Smooth muscle cell of the brain vasculature (primary cell): Measurements from ENCODE around the gene SERPINA4.
"Not testable (repeated sequence)": the region's sequence is repeated elsewhere in the genome, so short reads cannot be mapped to it uniquely, and the experiment has no call there.

ENCODE experiments used
- DNase-seq: peaks from one replicate; pipeline ENCODE4 v3.0.0-alpha.2; 2012; ENCODE audit warnings: low read depth, low spot score

SERPINA4 gene

DNA sequence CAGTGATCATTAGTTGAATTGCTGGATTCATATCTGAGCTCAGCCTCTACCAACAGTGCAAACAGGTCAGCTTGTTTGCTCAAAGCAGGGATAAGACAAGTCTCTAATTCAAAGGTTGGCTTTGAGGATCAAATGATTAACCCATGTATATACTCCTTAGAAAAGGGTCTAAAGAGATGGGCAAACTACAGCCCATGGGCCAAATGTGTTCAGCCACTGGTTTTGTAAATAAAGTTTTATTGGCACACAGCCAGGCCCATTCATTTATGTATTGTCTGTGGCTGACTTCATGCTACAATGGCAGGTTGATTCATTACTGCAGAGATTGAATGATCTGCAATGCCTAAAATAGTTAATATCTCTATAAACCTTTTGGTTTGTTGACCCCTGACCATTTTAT, 3.1 kb downstream of the SERPINA4 start:
- no peak for DNase-seq

DNA sequence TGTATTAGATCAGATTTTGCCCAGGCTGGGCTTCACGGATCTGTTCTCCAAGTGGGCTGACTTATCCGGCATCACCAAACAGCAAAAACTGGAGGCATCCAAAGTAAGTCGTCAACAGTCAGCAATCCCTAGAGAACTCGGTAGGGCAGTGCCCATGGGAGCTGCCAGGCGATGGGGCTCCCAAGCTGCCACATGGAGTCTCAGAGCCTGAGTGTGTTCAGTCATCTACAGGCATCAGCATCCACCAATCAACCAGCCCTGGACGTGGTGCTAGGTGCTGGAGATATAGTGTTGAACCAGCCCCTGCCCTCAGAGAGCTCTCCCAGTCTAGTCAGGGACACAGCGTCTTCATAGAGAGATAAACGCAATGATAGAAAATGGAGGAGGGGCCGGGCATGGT, 6.9 kb downstream of the SERPINA4 start:
- no peak for DNase-seq

DNA sequence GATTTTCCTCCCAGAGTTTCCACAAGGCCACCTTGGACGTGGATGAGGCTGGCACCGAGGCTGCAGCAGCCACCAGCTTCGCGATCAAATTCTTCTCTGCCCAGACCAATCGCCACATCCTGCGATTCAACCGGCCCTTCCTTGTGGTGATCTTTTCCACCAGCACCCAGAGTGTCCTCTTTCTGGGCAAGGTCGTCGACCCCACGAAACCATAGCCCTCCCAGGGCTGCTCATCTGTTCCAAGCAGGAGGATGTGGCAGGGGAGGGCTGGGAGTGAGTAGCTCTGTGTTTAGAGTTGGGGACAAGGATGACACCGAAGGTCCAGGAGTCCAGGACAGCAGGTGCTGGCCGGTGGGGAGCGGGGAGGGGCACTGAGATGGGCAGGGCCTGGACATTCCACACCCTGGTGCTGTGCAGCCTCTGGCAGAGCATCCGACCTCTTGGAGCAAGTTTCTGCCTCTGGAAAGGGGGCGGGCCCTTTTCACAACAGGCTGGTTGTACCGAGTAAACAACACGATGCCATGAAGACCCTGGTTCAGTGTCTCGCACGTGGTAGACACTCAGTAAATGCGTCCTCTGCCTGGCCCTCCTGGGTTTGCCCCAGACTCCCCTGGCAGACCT, 8.2 kb downstream of the SERPINA4 start:
- DNase-seq, result no peak

DNA sequence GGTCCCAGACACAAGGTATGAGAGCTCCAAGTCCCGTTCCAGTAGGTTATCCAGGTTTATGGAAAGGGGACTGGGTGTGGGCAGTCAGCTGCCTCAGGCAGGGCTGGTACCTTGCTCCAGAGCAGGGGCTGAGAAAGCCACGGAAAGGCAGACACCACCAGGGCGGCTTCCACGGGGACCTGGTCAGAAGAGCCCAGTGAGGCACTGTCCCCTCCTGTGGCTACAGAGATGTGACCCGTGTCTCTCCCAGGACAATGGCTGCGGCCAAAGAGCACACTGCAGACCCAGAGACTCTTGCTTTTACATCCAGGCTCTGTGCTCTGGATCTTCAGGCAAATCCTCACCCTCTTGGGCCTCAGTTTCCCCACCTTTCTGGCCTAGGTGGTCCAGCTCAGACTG, 8.8 kb downstream of the SERPINA4 start:
- DNase-seq, result no peak

DNA sequence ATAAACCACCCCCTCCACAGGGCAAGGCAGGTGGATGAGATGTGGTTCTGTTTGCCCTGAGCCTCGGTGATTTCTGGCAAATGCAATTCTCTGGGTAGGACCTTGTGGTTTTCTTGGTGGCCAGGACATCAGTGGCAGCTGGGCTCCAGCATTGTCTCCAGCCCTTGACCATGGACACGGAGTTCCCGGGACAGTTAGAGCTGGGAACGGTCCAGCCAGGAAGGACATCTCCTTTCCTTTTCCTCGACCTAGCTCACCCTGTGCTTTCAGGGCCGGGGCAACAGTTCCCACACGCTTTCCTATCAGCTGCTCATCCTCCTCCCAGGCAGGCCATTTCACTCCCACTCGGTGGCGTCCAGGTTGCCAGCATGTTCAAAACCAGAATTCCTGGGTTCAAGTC, 9.2 kb downstream of the SERPINA4 start:
- no peak for DNase-seq

DNA sequence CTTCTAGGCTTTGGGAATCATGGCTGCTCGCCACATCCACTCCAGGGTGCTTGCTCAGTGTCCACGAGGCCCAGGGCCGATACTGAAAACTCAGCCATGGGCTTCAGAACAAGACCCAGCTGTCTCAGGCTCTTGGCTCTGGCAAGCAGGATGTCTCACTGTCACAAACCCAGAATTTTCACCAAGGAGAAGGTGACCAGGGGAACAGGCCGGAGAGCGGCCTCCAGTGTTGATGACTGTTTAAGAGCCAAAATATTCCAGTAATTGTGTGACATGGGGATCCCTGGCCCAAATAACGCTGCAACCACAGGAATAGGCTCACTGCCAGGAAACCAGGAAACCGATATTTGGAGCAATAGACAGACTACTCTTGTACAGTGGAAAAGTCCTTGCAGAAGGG, 10.2 kb downstream of the SERPINA4 start:
- no peak for DNase-seq

DNA sequence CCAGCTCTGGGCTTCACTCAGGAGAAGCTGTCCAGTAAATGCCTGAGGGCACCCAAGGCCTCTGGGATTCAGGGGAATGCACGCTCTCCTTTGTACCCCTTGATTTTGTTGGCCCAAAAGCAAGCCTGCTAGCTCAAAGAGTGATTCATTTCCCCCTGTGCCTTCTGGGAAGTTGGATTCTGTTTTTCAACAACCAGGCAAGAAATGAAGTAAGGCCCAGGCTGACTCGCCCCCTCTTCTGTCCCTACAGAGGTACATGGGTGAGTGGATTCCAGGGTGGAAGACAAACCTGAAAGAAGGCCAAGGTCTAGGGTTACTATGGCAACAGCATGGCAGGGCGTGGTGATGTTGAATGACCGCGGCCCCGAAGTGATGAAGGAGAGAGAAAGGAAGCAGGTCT, 10.7 kb downstream of the SERPINA4 start:
- DNase-seq, result no peak

DNA sequence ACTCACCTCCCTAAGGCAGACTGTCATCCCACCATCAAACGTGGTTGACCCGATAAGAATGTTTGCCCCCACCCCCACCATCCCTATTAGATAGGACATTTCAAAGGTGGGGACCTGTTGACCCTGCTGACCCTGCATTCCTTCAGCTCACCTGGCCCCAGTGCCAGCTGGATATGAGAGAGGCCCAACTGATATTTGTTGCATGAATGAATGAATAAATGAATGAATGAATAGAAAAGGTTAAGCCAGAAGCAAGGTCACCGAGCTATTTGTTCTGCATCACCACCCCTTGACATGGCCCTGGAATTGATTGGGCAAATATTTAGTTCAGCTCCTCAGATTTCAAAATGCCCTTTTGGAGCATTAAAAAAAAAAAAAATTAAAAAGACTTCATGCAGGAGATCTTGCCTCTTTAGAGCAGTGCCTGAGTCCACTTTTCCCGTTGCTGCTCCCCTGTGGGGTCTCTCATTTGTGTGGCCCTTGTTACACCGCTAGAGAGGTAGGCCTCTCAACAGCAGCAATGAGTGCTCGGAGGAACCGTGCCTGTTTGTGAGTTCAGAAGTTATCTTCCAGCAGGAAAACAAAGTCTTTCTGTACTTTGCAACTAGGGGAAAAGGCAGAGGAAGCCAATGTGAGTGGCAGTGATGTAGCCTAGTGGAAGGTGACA, 11.5 kb downstream of the SERPINA4 start:
- no peak for DNase-seq

DNA sequence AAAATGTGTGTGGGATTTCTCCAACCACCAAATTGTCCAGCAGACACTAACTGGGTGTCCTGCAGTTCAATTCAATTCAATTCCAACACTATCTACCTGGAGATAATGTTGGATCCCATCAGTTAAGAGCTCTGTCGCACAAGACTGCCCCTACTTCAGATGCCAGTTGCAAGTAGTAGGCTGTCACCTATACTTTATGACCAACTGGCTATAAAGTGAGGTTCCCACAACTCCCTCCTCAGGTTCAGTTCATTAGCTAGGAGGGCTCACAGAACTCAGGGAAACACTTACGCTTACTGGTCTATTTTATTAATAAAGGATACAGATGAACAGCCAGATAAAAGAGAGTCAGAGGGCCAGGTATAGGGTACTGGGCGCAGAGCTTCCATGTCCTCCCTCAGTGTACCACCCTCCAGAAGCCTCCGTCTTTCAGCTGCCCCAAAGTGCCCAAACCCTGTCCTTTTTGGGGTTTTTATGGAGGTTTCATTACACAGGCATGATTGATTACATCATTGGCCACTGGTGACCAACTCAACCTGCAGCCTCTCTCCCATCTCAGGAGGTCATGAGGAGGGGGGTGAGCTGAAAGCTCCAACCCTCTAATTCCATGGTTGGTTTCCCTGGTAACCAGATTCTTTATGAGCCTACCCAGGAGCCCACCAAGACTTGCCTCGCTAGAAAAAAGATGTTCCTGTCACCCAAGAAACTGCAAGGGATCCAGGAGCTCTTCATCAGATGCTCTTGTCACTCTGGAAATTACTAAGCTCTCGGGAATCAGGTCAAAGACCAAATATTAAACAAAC, 12.4 kb downstream of the SERPINA4 start:
- no peak for DNase-seq

DNA sequence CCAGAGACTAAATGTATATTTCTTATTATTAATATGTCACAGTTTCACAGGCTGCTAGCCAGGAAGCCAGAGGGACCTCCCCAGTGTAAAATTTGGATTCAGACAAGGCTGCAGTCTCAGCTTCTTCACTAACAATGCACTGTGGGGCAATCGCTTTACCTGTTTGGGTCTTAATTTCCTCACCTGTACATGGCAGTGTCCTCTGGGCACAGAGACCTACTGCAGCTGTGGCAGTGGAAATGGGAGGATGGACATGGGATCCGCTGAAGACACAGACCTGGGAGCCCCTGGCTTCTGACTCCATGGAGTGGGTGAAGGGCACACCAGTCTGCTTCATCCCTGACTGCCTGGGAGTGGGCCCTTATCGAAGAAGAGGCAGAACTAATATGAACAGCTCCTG, 13.1 kb downstream of the SERPINA4 start:
- DNase-seq, result no peak

DNA sequence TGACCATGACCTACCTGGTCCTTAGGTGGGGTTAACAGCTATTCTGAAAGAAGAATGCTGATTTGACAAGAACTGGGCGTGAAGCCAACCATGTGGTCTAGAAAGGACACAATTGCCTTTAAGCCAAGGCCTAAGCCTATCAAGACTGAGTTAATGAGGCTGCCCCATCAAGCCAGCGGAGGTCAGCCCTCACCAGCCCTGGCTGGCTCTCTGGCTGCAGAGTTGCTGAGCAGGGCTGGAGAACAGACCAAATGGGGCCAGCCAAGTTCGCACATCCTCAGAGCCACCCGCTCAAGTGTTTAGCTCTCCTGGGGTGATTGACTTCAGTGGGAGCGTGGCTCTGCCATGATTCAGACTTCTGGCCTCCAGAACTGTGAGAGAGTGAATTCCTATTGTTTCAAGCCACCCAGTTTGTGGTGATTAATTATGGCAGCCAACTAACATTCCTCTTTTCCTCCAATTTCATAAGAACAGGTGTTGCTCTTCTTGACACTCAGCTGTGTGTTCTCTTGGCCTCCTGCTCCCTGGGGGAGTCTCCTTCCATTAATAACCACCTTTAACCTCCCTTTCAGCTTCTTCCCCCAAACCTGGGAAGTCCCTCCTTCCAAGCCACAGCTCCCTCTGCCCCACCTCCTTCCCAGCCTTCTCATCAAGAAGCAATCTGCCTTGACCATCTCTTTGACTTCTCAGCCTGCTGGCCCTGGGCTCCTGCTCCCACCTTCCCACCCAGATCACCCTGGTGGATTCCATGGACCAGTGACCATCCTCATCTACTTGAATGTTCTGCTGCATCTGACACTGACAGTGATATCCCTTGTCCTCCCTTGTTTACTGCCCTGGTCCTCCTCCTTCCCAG, 14.7 kb downstream of the SERPINA4 start:
- no peak for DNase-seq

DNA sequence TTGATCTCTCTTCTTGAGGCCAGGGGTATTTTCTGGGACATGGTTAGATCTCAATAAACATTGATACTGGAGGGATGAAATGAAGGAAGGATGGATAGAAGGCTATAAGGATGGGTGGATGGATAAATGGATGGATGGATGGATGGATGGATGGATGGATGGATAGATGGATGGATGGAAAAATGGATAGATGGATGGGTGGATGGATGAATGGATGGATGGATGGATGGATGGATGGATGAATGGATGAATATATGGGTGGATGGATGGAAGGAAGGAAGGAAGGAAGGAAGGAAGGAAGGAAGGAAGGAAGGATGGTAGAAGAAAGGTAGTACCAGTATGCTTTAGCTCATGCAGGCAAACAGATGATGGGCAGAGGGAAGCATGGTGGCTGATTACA, 16.2 kb downstream of the SERPINA4 start:
- DNase-seq, result not testable (repeated sequence)

DNA sequence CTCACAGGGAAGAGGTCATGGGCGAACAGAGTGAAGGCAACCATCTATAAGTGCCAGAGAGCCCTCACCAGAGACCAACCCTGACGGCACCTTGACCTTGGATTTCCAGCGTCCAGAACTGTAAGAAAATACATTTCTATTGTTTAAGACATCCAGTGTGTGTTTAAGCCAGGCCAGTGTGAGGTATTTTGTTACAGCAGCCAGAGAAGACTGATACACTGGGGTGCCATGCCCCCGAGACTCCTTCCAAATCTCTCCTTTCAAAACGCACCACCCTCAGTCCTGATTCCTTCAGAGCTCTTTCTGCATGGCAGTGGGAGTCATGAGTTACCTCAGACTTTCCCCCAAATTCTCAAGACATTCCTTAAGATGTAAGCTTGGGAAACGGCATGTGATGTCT, 17.5 kb downstream of the SERPINA4 start:
- DNase-seq, result no peak

DNA sequence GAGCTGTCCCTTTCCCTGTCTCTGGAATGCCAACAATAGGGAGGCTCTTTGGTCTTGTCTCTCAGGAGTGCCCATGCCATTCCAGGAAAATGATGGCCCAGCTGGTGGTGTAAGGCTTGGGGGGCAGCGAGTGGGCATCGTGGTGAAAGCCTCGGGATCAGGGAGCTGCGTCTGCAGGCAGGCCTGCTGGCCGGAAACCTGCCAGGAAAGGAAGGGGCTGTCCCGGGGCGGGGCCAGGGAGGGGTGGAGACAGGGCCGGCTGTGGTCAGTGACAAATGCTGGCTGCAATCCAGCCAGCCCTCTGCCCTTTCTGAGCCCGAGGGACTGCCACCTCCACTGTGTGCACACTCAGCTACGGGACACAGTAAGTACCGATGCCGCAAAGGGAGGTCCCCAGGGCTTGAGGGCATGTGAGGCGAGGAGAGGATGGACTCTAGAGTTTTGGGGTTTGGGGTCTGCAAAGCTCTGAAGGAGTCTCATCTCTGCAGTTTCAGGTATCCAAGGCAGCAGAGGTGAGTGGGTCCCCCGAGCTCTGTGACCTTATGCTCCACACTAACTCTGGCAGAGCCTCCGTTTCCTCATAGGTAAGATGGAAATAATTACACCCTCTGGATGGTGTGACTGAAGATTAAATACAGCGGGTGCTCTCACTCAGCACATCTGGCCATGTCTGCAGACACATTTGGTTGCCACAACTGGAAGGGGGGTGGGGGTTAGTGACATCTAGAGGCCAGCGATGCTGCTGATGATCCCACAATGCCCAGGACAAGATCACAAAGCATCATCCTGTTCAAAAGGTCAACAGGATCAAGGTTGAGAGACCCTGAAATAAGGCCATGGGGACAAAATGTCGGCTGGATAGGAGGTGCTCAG, 20.1 kb downstream of the SERPINA4 start, which contains the start of gene SERPINA5:
Gene SERPINA5, plus strand, starts transcription at position 300 of the 873 bp plus-strand sequence. CDS start 5,937 bp downstream, outside the sequence.
- DNase-seq, result no peak

DNA sequence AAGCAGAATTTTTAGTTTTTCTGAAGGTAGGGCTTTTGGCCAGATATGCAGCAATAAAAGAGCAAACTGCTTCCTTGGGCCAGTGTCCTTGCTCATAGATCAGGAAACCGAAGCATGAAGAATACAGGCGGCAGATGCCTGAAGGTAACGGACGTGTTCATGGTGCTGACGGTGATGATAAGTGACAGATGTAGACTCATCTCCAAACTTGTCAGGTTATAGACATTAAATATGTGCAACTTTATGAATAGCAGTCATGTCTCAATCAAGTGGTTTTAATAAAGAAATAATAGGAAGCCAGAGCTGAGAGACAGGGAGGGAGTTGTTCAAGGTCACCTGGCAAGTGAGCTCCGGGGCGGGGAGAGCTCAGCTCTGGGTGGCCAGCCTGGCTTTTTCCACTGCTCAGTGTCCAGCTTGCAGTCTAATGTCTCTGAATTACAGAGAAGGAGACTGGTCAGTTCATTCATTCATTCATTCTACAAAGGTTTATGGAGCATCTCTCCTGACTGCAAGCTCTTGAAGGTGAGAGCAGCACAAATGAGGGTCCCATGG, 21.0 kb downstream of the SERPINA4 start:
- DNase-seq, result no peak

DNA sequence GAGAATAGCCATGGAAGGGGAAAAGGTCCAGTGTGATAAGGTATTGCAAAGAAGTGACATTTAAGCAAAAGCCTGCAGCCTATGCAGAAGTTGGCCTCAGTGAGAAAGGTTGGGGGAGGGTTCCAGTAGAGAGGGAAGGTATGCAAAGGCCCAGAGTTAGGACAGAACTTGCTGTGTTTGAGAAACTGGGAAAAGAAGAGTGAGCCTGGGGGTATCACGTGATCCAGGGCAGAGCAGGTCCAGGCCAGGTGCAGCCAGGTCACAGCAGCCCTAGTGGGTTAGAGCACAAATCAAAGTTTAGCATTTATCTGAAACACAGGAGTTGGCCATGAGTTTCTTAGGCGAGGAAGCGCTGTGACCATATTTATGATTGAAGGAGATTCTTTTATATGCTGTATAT, 21.6 kb downstream of the SERPINA4 start:
- no peak for DNase-seq

DNA sequence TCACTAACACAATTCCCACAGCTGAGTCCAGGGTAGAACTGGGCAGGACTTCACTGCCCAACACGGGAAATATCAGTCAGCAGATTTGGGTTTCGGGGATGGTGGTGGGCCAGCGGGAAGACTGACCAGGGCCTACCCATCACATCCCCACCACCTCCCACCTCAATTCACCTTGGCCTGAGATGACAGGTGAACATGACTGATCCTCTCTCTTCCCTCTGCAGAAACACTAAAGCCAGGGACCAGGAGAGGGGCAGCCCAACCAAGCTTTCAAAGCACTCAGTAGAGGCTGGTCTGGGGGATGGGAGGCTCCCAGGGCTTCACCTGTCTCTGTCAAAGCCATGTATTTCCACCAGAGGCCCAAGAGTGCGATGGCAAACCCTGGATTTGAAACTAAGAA, 22.3 kb downstream of the SERPINA4 start:
- no peak for DNase-seq

DNA sequence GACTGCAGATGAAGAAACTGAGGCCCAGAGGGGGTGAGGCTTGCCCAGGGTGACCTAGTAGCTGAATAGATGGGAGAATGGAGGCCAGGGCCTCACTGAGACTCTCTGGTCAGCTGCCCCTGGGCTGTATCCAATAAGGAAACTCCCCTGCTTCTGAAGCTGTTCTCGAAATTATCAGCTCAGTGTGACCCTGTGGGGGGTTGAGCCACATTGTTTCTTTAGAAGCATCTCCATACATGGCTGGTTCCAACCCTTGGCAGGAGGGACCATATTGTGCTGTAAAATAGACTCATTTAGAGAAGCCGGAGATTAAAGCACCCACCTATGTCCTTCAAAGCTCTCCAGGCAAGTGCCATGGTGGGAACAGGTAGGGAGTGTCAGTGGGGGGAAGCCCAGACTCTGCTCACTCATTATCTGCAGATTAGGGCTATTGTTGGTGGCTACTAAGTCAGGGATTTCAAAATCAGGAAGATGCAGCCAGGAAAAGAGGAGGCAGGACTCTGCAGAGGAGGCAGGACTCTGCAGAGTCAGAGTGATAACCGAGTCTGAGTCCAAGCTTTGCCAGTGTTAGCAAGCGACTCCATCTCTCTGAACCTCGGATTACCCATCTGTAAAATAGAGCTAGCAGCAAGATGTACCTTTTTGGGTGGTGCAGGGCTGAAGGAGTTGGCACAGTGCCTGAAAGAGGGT, 23.5 kb downstream of the SERPINA4 start:
- no peak for DNase-seq

DNA sequence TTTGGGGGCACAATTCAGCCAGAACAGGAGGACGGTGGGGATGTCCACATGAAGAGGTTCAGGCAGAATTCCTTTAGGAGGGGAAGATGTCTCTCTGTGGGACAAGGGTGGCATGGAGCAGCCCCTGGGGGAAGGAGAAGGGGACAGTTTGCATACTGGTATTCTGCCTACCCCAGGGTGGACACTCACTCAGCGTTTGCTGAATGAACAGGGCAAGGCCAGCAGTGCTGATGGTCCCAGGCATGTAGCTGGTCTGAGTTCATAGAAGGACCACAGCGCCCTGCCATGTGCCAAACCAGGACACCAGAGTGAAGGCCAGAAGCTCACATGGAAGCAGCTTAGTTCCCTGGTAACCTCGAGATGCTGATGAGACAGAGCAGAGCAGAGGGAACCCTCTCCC, 25.4 kb downstream of the SERPINA4 start:
- no peak for DNase-seq

DNA sequence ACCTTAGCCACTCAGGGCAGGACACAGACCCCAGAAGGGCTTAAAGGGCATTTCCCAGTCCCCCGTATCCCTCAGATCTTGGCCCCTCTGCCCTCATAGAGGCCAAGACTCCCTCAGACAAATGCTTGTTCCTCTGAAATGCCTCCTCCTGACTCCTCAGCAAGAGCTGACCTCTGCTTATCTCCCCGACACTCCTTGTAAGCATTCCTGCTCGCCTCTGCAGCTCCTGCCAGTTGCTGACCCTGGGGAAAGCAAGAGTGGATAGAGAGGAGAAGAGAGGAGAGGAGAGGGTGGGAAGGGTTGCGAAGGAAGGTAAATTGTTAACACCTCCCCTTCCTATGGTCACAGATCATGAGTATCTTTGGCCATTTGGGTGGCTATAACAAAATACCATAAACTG, 27.1 kb downstream of the SERPINA4 start:
- DNase-seq, result no peak
